IMR-90 (cell line): ENCODE results near the gene PLEKHA8. TPM values are rescaled to one million over a fixed set of nuclear protein-coding genes. Genes with fewer than 3 reads are reported as not detected.

Source experiments
- ATAC-seq: fragments of 200-7000 bp; cut with Tn5 transposase; 2 replicates; pipeline ENCODE4 v1.9.1; 2020; ENCODE audit warnings: low read depth, mild to moderate bottlenecking, moderate library complexity
- BruUV-seq: library from RNA; stranded (reverse); fragments of 400-500 nt; replicated peaks from 2 replicates; lab custom pipeline; 2021; lab: Mats Ljungman, UMichigan
- CTCF ChIA-PET: fragments of 300-600 bp; formaldehyde crosslinking; extraction: SDS; loops from one replicate; lab custom pipeline; 2021; ENCODE audit warnings: antibody characterized with exemption; lab: Yijun Ruan, JAX
- POLR2A ChIA-PET: fragments of 300-600 bp; sonication (Branson Sonifier 250); formaldehyde crosslinking; loops from one replicate; lab custom pipeline; 2022; ENCODE audit warnings: antibody characterized with exemption; ENCODE audit not compliant: unreplicated experiment; lab: Charles Lee
- DNase-seq: peaks from one replicate; pipeline ENCODE4 v3.0.0; 2013
- H2AFZ ChIP-seq: replicated peaks from 2 replicates; pipeline ENCODE3; 2013; ENCODE audit warnings: low read length, mild to moderate bottlenecking; ENCODE audit not compliant: poor library complexity
- H2AK5ac ChIP-seq: 2 replicates; pipeline ENCODE4 v1.6.1; 2013; ENCODE audit warnings: low read depth, low read length, inconsistent platforms
- H2AK9ac ChIP-seq: replicated peaks from 2 replicates; pipeline ENCODE3; 2013; ENCODE audit warnings: mild to moderate bottlenecking, low read depth, low read length, moderate library complexity; ENCODE audit not compliant: poor library complexity
- H2BK120ac ChIP-seq: 2 replicates; pipeline ENCODE4 v1.6.1; 2013; ENCODE audit warnings: low read depth, low read length, inconsistent platforms
- H2BK15ac ChIP-seq: 3 replicates; pipeline ENCODE4 v1.6.1; 2013; ENCODE audit warnings: low read depth, low read length, inconsistent platforms
- H2BK20ac ChIP-seq: 2 replicates; pipeline ENCODE4 v1.6.1; 2013; ENCODE audit warnings: low read depth, mild to moderate bottlenecking, inconsistent platforms, low read length, moderate library complexity
- H2BK5ac ChIP-seq: 2 replicates; pipeline ENCODE4 v1.6.1; 2013; ENCODE audit warnings: mild to moderate bottlenecking, low read depth, low read length, inconsistent platforms; ENCODE audit not compliant: poor library complexity, severe bottlenecking
- H3K14ac ChIP-seq: replicated peaks from 2 replicates; pipeline ENCODE4 v1.6.1; 2013; ENCODE audit warnings: low read depth, low read length, inconsistent platforms
- H3K18ac ChIP-seq: 2 replicates; pipeline ENCODE4 v1.6.1; 2013; ENCODE audit warnings: low read depth, low read length, control low read depth
- H3K23ac ChIP-seq: 2 replicates; pipeline ENCODE4 v1.6.1; 2013; ENCODE audit warnings: low read depth, low read length, inconsistent platforms
- H3K27ac ChIP-seq: 2 replicates; pipeline ENCODE4 v1.5.1; 2013; ENCODE audit warnings: mild to moderate bottlenecking, control low read depth, low read length; ENCODE audit not compliant: insufficient read depth
- H3K27me3 ChIP-seq: 2 replicates; pipeline ENCODE4 v1.6.1; 2013; ENCODE audit warnings: low read length; ENCODE audit not compliant: control insufficient read depth, insufficient read depth
- H3K36me3 ChIP-seq: 2 replicates; pipeline ENCODE4 v1.6.1; 2013; ENCODE audit warnings: low read length, mixed read lengths; ENCODE audit not compliant: control insufficient read depth, insufficient read depth
- H3K4ac ChIP-seq: 2 replicates; pipeline ENCODE4 v1.6.1; 2013; ENCODE audit warnings: low read depth, low read length, inconsistent platforms
- H3K4me1 ChIP-seq: 2 replicates; pipeline ENCODE4 v1.6.1; 2013; ENCODE audit warnings: low read length, mixed read lengths; ENCODE audit not compliant: control insufficient read depth, insufficient read depth
- H3K4me2 ChIP-seq: 2 replicates; pipeline ENCODE4 v1.6.1; 2013; ENCODE audit warnings: low read depth, mild to moderate bottlenecking, control low read depth, low read length, moderate library complexity
- H3K4me3 ChIP-seq: 2 replicates; pipeline ENCODE4 v1.5.1; 2013; ENCODE audit warnings: low read depth, mild to moderate bottlenecking, control low read depth, low read length, moderate library complexity; ENCODE audit not compliant: insufficient read depth
- H3K56ac ChIP-seq: 2 replicates; pipeline ENCODE4 v1.6.1; 2013; ENCODE audit warnings: low read length, inconsistent platforms; ENCODE audit not compliant: insufficient read depth; ENCODE audit errors: extremely low read depth
- H3K79me1 ChIP-seq, 2 experiments: 2 replicates each; pipeline ENCODE4 v1.6.1; 2013; ENCODE audit warnings: low read length in 2 of 2, inconsistent platforms in 1 of 2, low read depth in 1 of 2
- H3K9ac ChIP-seq: 2 replicates; pipeline ENCODE4 v1.6.1; 2013; ENCODE audit warnings: low read depth, low read length, control low read depth
- H3K9me1 ChIP-seq: 2 replicates; pipeline ENCODE4 v1.6.1; 2013; ENCODE audit warnings: low read length, inconsistent platforms; ENCODE audit not compliant: insufficient read depth
- H3K9me3 ChIP-seq: 2 replicates; pipeline ENCODE4 v1.6.1; 2013; ENCODE audit warnings: low read length; ENCODE audit not compliant: control insufficient read depth, insufficient read depth
- H4K20me1 ChIP-seq: 2 replicates; pipeline ENCODE4 v1.6.1; 2013; ENCODE audit warnings: low read length, inconsistent platforms; ENCODE audit not compliant: insufficient read depth
- H4K5ac ChIP-seq: 2 replicates; pipeline ENCODE4 v1.6.1; 2013; ENCODE audit warnings: mild to moderate bottlenecking, low read depth, low read length, control low read depth
- H4K8ac ChIP-seq, 2 experiments: 2 replicates each; pipeline ENCODE4 v1.6.1; 2013; ENCODE audit warnings: low read depth in 2 of 2, low read length in 2 of 2, control low read depth in 1 of 2, inconsistent platforms in 1 of 2
- H4K91ac ChIP-seq: 2 replicates; pipeline ENCODE4 v1.6.1; 2013; ENCODE audit warnings: low read depth, low read length, inconsistent platforms; ENCODE audit not compliant: insufficient read depth
- CEBPB ChIP-seq: IDR thresholded peaks from 2 replicates; pipeline ENCODE4 v1.6.1; 2012; ENCODE audit warnings: low read depth, low read length, improper control_type of control experiment
- CHD1 ChIP-seq: IDR thresholded peaks from 2 replicates; pipeline ENCODE4 v1.6.1; 2012; ENCODE audit warnings: low read depth, low read length, improper control_type of control experiment
- CTCF ChIP-seq: conservative IDR thresholded peaks from 2 replicates; pipeline ENCODE4 v1.5.1; 2012; ENCODE audit warnings: mild to moderate bottlenecking, low read depth, low read length, improper control_type of control experiment
- FOS ChIP-seq: fragments of 150-350 bp; IDR thresholded peaks from 2 replicates; pipeline ENCODE4 v1.6.1; 2016; ENCODE audit warnings: low read depth, low read length
- MAFK ChIP-seq: IDR thresholded peaks from 2 replicates; pipeline ENCODE4 v1.6.1; 2012; ENCODE audit warnings: low read depth, low read length, improper control_type of control experiment
- MXI1 ChIP-seq: IDR thresholded peaks from 2 replicates; pipeline ENCODE4 v1.6.1; 2012; ENCODE audit warnings: low read depth, mild to moderate bottlenecking, low read length, moderate library complexity, borderline replicate concordance
- NFE2L2 ChIP-seq: fragments of 150-350 bp; IDR thresholded peaks from 2 replicates; pipeline ENCODE4 v1.6.1; 2016; ENCODE audit warnings: low read depth, mild to moderate bottlenecking, low read length
- RAD21 ChIP-seq: IDR thresholded peaks from 2 replicates; pipeline ENCODE4 v1.6.1; 2012; ENCODE audit warnings: low read length, improper control_type of control experiment
- RCOR1 ChIP-seq: IDR thresholded peaks from 2 replicates; pipeline ENCODE4 v1.6.1; 2012; ENCODE audit warnings: mild to moderate bottlenecking, low read length, improper control_type of control experiment; ENCODE audit not compliant: insufficient replicate concordance
- RFX5 ChIP-seq: IDR thresholded peaks from 2 replicates; pipeline ENCODE4 v1.8.0; 2012; ENCODE audit warnings: low read depth, mild to moderate bottlenecking, low read length, moderate library complexity
- SMC3 ChIP-seq: fragments of 150-350 bp; IDR thresholded peaks from 2 replicates; pipeline ENCODE4 v1.6.1; 2016; ENCODE audit warnings: low read depth, mild to moderate bottlenecking, antibody characterized with exemption, low read length, moderate library complexity
- USF2 ChIP-seq: fragments of 150-350 bp; IDR thresholded peaks from 2 replicates; pipeline ENCODE4 v1.6.1; 2017; ENCODE audit warnings: mild to moderate bottlenecking, antibody characterized with exemption, low read length, low read depth
- dilution Hi-C: fragments of 300-500 bp; cut with HindIII; formaldehyde crosslinking; loops from one replicate; pipeline ENCODE4 v1.14.3; 2018; ENCODE audit warnings: low sequenced_read_pairs; ENCODE audit not compliant: unreplicated experiment
- in situ Hi-C: fragments of 300-500 bp; cut with MboI; formaldehyde crosslinking; loops from 3 replicates; pipeline ENCODE4 v1.14.3; 2019; ENCODE audit warnings: low sequenced_read_pairs, inconsistent platforms, mixed read lengths
- intact Hi-C: fragments of 100-400 bp; cut with micrococcal nuclease; formaldehyde crosslinking; loops from 2 replicates; pipeline ENCODE4 v1.10.0; 2022
- polyA plus RNA-seq, 3 experiments: library from polyadenylated mRNA; depleted of rRNA; stranded (reverse); fragments of >200 nt; gene quantifications; 2 replicates each; pipeline ENCODE4 v1.2.3, GENCODE V29; 2012; ENCODE audit warnings: low replicate concordance in 1 of 3
- total RNA-seq: library from RNA; depleted of rRNA; stranded (reverse); fragments of >200 nt; gene quantifications from 2 replicates; pipeline ENCODE4 v1.2.3, GENCODE V29; 2012
- TF ChIP-seq, protein P1 (sequence below): fragments of 150-350 bp; IDR thresholded peaks from 2 replicates; pipeline ENCODE4 v1.6.1; 2016; ENCODE audit warnings: low read depth, mild to moderate bottlenecking, low read length, moderate library complexity, borderline replicate concordance

PLEKHA8 gene
- total and polyA plus RNA-seq, 2 of the 4 experiments (the other 2 are of a cell fraction) = 3.6 to 9.7 TPM

DNA sequence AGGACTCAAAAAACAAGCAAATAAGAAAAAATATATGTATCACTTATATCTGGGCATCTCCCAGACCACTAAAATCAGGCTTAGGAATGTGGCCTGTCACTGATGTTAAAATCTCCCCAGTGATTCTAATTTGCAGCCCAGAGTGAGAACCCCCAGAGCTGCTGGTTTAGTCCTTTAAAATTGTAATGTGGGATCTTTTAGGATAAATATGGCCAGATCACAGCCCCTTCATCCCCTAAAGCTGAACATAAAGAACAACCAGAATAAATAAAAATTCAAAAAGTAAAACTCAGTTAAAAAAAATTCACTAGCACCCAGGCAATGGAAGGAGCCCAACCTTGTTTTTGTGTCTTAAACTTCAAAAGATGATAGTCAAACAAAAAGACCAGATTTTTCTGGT lies 60.1 kb downstream of the PLEKHA8 start:
- no peak overlapping the region for H2AFZ ChIP-seq
- H2AK9ac ChIP-seq = no peak overlapping the region
- dilution Hi-C loops = no loop called here
- no peak overlapping the region for H3K4me2 ChIP-seq
- H3K4me1 ChIP-seq = peaks cover 3% of the 10 kb centered on the region; the same call in 1 of the 2 replicates
- BruUV-seq = no TSS peak
- no peak overlapping the region for H4K8ac ChIP-seq
- H3K27me3 ChIP-seq = no peaks in the 10 kb centered on the region
- H2BK120ac ChIP-seq = no peak overlapping the region
- in situ Hi-C loops = no loop called here
- no peak overlapping the region for H4K5ac ChIP-seq
- no peak overlapping the region for H3K23ac ChIP-seq
- no peak overlapping the region for H2BK20ac ChIP-seq
- no peaks in the 10 kb centered on the region for H4K20me1 ChIP-seq
- H3K9ac ChIP-seq = no peak overlapping the region
- H3K18ac ChIP-seq = no peak overlapping the region
- H3K14ac ChIP-seq = no peak overlapping the region
- H3K56ac ChIP-seq = no peak overlapping the region
- H3K4ac ChIP-seq = no peak overlapping the region
- H4K91ac ChIP-seq = no peak overlapping the region
- no peaks in the 10 kb centered on the region for H3K9me3 ChIP-seq
- H3K79me1 ChIP-seq = peaks cover 0 to 3% of the 10 kb centered on the region in 2 experiments; a peak in 1 of 4 replicates
- peaks cover 4% of the 10 kb centered on the region; the same call in 1 of the 2 replicates for H3K36me3 ChIP-seq
- no peak for ATAC-seq
- no peak overlapping the region for H2AK5ac ChIP-seq
- POLR2A ChIA-PET = no interaction called here
- no peak overlapping the region for H2BK15ac ChIP-seq
- TF ChIP-seq MXI1 (no peak), FOS (no peak), RCOR1 (no peak), USF2 (no peak), SMC3 (no peak), NFE2L2 (no peak), RFX5 (no peak), RAD21 (no peak), MAFK (no peak), CTCF (no peak), CHD1 (no peak), CEBPB (no peak)
- TF ChIP-seq, protein P1, sequence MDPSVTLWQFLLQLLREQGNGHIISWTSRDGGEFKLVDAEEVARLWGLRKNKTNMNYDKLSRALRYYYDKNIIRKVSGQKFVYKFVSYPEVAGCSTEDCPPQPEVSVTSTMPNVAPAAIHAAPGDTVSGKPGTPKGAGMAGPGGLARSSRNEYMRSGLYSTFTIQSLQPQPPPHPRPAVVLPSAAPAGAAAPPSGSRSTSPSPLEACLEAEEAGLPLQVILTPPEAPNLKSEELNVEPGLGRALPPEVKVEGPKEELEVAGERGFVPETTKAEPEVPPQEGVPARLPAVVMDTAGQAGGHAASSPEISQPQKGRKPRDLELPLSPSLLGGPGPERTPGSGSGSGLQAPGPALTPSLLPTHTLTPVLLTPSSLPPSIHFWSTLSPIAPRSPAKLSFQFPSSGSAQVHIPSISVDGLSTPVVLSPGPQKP = no peak
- H3K4me3 ChIP-seq = no peak overlapping the region
- DNase-seq = no peak
- H2BK5ac ChIP-seq = no peak overlapping the region
- CTCF ChIA-PET = no interaction called here
- H3K27ac ChIP-seq = no peak overlapping the region
- H3K9me1 ChIP-seq = peaks cover 15% of the 10 kb centered on the region
- intact Hi-C loops = no loop called here
